AG09319 (cell line): ENCODE measurements around the gene ABCC12.
"Not testable (repeated sequence)": the region's sequence is repeated elsewhere in the genome, so short reads cannot be mapped to it uniquely, and the experiment has no call there.

Experiments used
- DNase-seq: peaks from one replicate; pipeline ENCODE4 v3.0.0-alpha.2; 2010; ENCODE audit warnings: low read depth; ENCODE audit errors: extremely low read depth
- TF ChIP-seq, protein P1 (sequence below): IDR thresholded peaks from 2 replicates; pipeline ENCODE4 v1.5.1; 2011; ENCODE audit warnings: low read depth, mild to moderate bottlenecking, inconsistent platforms, low read length, moderate library complexity

Gene ABCC12

DNA sequence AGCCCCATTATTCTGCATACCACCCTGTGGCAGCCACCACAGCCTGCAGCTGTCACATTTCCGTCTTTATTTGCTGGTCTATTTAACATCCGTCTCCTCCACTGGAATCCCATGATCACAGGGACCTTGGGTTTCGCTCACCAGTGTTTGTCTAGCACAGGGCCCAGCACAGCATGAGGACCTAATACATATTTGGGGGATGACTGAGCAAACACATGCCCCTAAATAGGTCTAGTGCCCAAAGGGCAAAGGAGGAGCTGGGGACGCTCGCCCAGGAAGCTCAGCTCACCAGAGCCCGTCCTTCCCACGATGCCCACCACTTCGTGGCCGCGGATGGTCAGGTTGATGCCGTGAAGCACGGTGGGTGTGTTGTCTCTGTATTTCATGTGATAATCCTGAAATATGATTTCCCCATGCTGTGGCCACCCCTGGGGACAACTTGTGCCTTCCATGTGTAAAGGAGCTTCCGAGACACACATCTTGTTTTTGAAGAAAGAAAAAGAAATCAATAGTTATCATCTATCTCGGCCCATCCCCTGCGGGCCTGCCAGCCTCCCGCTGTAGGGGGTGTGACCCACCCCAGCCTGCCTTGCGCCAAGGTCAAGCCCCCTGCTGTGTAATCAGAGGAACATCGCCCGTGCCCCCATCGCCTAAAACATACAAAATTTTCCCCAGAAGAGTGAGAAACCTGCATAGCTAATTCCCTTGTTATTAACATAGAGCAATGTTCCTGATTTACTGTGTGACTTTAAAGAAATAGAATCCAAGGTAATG lies 21.0 kb upstream of the ABCC12 start:
- TF ChIP-seq, protein P1, sequence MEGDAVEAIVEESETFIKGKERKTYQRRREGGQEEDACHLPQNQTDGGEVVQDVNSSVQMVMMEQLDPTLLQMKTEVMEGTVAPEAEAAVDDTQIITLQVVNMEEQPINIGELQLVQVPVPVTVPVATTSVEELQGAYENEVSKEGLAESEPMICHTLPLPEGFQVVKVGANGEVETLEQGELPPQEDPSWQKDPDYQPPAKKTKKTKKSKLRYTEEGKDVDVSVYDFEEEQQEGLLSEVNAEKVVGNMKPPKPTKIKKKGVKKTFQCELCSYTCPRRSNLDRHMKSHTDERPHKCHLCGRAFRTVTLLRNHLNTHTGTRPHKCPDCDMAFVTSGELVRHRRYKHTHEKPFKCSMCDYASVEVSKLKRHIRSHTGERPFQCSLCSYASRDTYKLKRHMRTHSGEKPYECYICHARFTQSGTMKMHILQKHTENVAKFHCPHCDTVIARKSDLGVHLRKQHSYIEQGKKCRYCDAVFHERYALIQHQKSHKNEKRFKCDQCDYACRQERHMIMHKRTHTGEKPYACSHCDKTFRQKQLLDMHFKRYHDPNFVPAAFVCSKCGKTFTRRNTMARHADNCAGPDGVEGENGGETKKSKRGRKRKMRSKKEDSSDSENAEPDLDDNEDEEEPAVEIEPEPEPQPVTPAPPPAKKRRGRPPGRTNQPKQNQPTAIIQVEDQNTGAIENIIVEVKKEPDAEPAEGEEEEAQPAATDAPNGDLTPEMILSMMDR, result no peak

GRCh38 chr16:48173889-48174288 lies 18.1 kb upstream of the ABCC12 start:
- TF ChIP-seq, protein P1, result no peak
- DNase-seq, result no peak

More for the DNA sequence above, 21.0 kb upstream of the ABCC12 start:
- no peak for DNase-seq

DNA sequence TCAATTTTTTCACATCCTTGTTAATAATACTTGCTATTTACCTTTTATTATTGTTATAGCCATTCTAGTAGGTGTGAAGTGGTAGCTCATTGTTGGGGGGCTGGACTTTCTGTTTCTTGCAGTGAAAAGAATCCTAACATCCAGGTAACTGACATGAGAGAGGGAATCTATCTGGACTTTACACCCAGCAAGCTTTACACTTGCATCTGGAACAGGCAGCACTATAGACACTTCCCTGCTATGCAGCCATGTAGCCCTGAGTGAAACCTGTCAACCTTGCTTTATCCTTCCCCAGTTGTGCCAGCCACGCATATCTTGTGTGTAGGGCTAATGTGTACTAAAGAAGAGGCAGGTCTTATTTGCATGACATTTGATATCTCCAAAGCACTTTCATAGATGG lies 16.9 kb upstream of the ABCC12 start:
- DNase-seq, result no peak
- TF ChIP-seq, protein P1, result no peak

GRCh38 chr16:48169896-48170295 lies 14.1 kb upstream of the ABCC12 start:
- TF ChIP-seq, protein P1, result no peak
- DNase-seq, result no peak

- TF ChIP-seq, protein P1, result no peak
- DNase-seq, result no peak
Measured at GRCh38 chr16:48168075-48168474, 12.3 kb upstream of the ABCC12 start.

GRCh38 chr16:48166617-48167016 lies 10.8 kb upstream of the ABCC12 start:
- not testable (repeated sequence) for DNase-seq

DNA sequence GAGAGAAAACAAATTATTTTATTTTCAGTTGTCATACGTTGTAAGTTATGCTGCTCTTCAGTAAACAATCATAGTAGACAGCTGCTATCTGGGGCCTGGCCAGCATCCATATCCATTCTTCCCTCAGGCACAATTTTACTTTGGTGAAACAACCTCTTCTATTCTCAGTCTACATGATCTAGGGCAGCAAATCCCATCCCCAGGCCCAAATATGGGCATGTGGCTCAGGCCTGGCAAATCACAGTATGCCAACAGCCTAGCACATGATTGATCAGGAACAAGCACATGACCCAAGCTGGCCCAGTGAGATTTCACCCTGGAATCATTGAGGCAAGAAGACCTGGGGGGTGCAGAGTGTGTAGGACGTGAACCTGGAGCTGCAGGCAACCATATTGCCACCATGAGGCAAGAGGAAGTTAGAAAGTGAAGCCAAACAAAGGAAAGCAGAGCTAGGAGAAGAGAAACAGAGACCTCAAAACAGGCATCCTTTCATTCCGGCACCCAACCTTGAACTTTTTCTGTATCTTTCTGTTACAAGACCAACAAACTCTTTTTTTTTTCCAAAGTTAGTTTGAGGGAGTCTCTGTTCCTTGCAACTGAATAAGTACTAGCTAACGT lies 10.3 kb upstream of the ABCC12 start:
- DNase-seq, result no peak
- TF ChIP-seq, protein P1, result no peak
